Cardiac muscle cell (in vitro differentiated cells and primary cell): Measurements from ENCODE around the gene MYL6B. TPM values are rescaled to one million over a fixed set of nuclear protein-coding genes. Genes with fewer than 3 reads are reported as not detected.

Source experiments
- DNase-seq, 2 donors: peaks; one replicate each; pipeline versions ENCODE4 v3.0.0 to v3.0.0-alpha.2; 2010 to 2017; ENCODE audit warnings: low read depth in 1 of 2, low spot score in 1 of 2
- H3K27ac ChIP-seq: fragments of 200-600 bp; sonication (generic); 2 replicates; pipeline ENCODE4 v1.5.1; 2016
- H3K27me3 ChIP-seq: fragments of 200-600 bp; sonication (generic); 2 replicates; pipeline ENCODE4 v1.6.0; 2016; ENCODE audit warnings: control low read depth
- H3K36me3 ChIP-seq: fragments of 200-600 bp; sonication (generic); 2 replicates; pipeline ENCODE4 v1.5.1; 2016; ENCODE audit warnings: control low read depth
- H3K4me1 ChIP-seq: fragments of 200-600 bp; sonication (generic); 2 replicates; pipeline ENCODE4 v1.8.1; 2017; ENCODE audit warnings: low read depth, mild to moderate bottlenecking, mixed run types
- H3K4me3 ChIP-seq: fragments of 200-600 bp; sonication (generic); 2 replicates; pipeline ENCODE4 v1.5.1; 2016; ENCODE audit warnings: mild to moderate bottlenecking
- H3K9me3 ChIP-seq: fragments of 200-600 bp; sonication (generic); 2 replicates; pipeline ENCODE4 v1.5.1; 2017; ENCODE audit warnings: low read depth, mild to moderate bottlenecking, control low read depth
- CTCF ChIP-seq: IDR thresholded peaks from 2 replicates; pipeline ENCODE4 v1.5.1; 2012; ENCODE audit warnings: low read depth, mild to moderate bottlenecking, low read length
- polyA plus RNA-seq: library from polyadenylated mRNA; unstranded; fragments of >200 nt; fragmentation: Nextera tagmentation; extraction: Ambion mirVana; gene quantifications from 2 replicates; pipeline ENCODE4 v1.2.1, GENCODE V29; 2016
- total RNA-seq: library from RNA; depleted of rRNA; stranded (reverse); fragments of >200 nt; gene quantifications from 2 replicates; pipeline ENCODE4 v1.2.3, GENCODE V29; 2016

The MYL6B gene
- total and polyA plus RNA-seq, 2 experiments from 2014 or later, result 142 to 293 TPM

- no peak overlapping the region for H3K4me3 ChIP-seq
- no peaks in the 10 kb centered on the region for H3K9me3 ChIP-seq
- peaks cover 33% of the 10 kb centered on the region for H3K36me3 ChIP-seq
- no peak overlapping the region for H3K27ac ChIP-seq
- TF ChIP-seq CTCF, result no peak
- DNase-seq, result no peak
- no peaks in the 10 kb centered on the region for H3K27me3 ChIP-seq
- H3K4me1 ChIP-seq, result no peaks in the 10 kb centered on the region
Observed at GRCh38 chr12:56143217-56143616, 9.2 kb upstream of the MYL6B start.

- Histone ChIP-seq H3K4me1 (no peaks in the 10 kb centered on the region), H3K36me3 (peaks cover 28% of the 10 kb centered on the region), H3K4me3 (no peak overlapping the region), H3K9me3 (no peaks in the 10 kb centered on the region), H3K27ac (no peak overlapping the region), H3K27me3 (no peaks in the 10 kb centered on the region)
- TF ChIP-seq CTCF, result no peak
- DNase-seq, result no peak
Observed at GRCh38 chr12:56143870-56144269, 8.5 kb upstream of the MYL6B start.

GRCh38 chr12:56145217-56145616 is 7.2 kb upstream of the MYL6B start:
- Histone ChIP-seq H3K4me1 (no peaks in the 10 kb centered on the region), H3K27me3 (no peaks in the 10 kb centered on the region), H3K36me3 (peaks cover 28% of the 10 kb centered on the region), H3K4me3 (no peak overlapping the region), H3K27ac (no peak overlapping the region), H3K9me3 (no peaks in the 10 kb centered on the region)
- no peak for TF ChIP-seq CTCF
- DNase-seq, result no peak

GRCh38 chr12:56146492-56147460 is 5.6 kb upstream of the MYL6B start:
- Histone ChIP-seq H3K27me3 (no peaks in the 10 kb centered on the region), H3K4me1 (no peaks in the 10 kb centered on the region), H3K9me3 (no peaks in the 10 kb centered on the region), H3K27ac (no peak overlapping the region), H3K4me3 (no peak overlapping the region), H3K36me3 (peaks cover 28% of the 10 kb centered on the region)
- no peak for TF ChIP-seq CTCF
- DNase-seq, result peak in 1 of 2 donors; percentile 56

- TF ChIP-seq CTCF, result no peak
- H3K4me3 ChIP-seq, result no peak overlapping the region
Observed at GRCh38 chr12:56150563-56150962, 1.8 kb upstream of the MYL6B start.

More at GRCh38 chr12:56150563-56150962, 1.8 kb upstream of the MYL6B start:
- peaks cover 9% of the 10 kb centered on the region for H3K36me3 ChIP-seq
- peaks cover 6% of the 10 kb centered on the region for H3K4me1 ChIP-seq
- peak in 1 of 2 donors; percentile 62 for DNase-seq
- H3K27me3 ChIP-seq, result no peaks in the 10 kb centered on the region
- H3K9me3 ChIP-seq, result no peaks in the 10 kb centered on the region
- no peak overlapping the region for H3K27ac ChIP-seq
